ENCODE data around the gene GPATCH8. TPM values are rescaled to one million over a fixed set of nuclear protein-coding genes. Genes with fewer than 3 reads are reported as not detected.

Gene GPATCH8
- total and polyA plus RNA-seq, 2 of the 8 experiments (the other 6 are each of a cell fraction or from before 2014, with no cell fraction given) = 20.5 to 58.1 TPM

DNA sequence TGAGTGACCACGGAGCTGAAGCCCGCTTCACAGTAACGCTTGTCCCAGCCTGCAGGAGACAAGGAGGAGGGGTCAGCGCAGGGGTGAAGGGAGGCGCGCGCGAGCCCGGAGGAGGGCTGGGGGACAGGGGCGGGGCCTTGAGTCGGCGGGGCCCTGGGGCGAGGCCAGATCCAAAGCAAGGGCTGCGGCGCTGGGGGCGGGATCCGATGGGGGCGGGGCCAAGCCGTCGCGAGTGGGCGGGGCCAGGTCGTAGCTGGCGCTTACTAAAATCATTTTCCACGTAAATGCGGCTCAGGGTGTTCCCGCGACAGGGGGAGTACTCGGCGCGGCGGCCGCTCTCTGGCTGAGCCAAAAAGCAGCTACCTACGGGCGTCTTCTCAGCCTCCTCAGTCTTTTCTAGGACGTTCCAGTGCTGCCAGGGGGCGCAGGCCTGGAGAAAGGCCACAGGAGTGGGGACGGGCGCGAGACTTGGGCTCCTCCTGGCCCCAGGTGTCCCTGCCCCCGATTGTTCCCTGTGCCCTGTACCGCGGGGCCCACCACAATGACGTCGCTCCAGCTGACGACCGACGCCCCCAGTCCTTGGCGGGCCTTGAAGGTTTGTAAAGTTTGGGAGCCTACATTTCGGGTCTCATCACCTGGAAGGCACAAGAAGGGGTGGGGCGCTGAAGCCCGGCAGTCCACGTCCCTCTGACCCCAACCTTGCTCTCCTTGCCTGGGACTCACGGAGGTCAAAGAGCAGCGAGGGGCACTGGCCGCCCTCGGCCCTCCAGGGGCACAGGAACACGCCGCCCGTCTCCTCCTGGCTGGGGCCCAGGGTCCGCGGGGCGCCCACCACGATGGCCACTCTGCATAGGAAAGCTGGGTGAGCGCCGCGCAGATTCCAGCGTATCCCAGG is 117.7 kb downstream of the GPATCH8 start (continued):
- TF ChIP-seq CTCF (IDR thresholded peaks at IDR 0.05; ENCODE audit: control extremely low read depth in 1 of 3, insufficient read depth in 1 of 3, low read depth in 1 of 3, low read length in 3 of 3) (peak; percentile 13 to 33 (median 16)), HDAC6 (IDR thresholded peaks at IDR 0.05; ENCODE audit: low read depth, low read length) (no peak), SIN3A (conservative IDR thresholded peaks at IDR 0.05 in 1 of 2, IDR thresholded peaks at IDR 0.05 in 1 of 2; ENCODE audit: low read depth in 1 of 2, low read length in 2 of 2) (no peak), RFX5 (IDR thresholded peaks at IDR 0.05; ENCODE audit: borderline replicate concordance, low read depth, low read length) (no peak), TEAD4 (IDR thresholded peaks at IDR 0.05; ENCODE audit: low read depth, low read length) (no peak), PHF8 (conservative IDR thresholded peaks at IDR 0.05; ENCODE audit: low read depth, low read length) (0 out of 2 replicates have a peak, but pooled peaks have one; percentile 46), EGR1 (IDR thresholded peaks at IDR 0.05; ENCODE audit: borderline replicate concordance, low read depth, low read length) (no peak), POLR2A (IDR thresholded peaks at IDR 0.05; ENCODE audit: control extremely low read depth in 1 of 2, low read depth in 2 of 2, low read length in 2 of 2) (peak in 1 of 2 experiments; percentile 17; a peak in 1 of 3 replicates), CBX5 (IDR thresholded peaks at IDR 0.05; ENCODE audit: low read depth, low read length) (no peak), POLR2AphosphoS5 (IDR thresholded peaks at IDR 0.05; ENCODE audit: low read depth, low read length) (0 out of 2 replicates have a peak, but pooled peaks have one; percentile 6), ASH2L (IDR thresholded peaks at IDR 0.05; ENCODE audit: low read length) (peak; percentile 41), SAP30 (IDR thresholded peaks at IDR 0.05; ENCODE audit: insufficient read depth, insufficient replicate concordance, low read length) (no peak), SIRT6 (IDR thresholded peaks at IDR 0.05; ENCODE audit: low read length) (no peak)
- TF ChIP-seq, protein P1, sequence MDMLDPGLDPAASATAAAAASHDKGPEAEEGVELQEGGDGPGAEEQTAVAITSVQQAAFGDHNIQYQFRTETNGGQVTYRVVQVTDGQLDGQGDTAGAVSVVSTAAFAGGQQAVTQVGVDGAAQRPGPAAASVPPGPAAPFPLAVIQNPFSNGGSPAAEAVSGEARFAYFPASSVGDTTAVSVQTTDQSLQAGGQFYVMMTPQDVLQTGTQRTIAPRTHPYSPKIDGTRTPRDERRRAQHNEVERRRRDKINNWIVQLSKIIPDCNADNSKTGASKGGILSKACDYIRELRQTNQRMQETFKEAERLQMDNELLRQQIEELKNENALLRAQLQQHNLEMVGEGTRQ (IDR thresholded peaks at IDR 0.05; ENCODE audit: low read length) = no peak

Measured in H1 (cell line).